HG03575 (cell line): ENCODE measurements around the gene SLAMF1.
"Not testable (repeated sequence)": the region's sequence is repeated elsewhere in the genome, so short reads cannot be mapped to it uniquely, and the experiment has no call there.

Source experiments
- ATAC-seq: cut with Tn5 transposase; IDR thresholded peaks from one replicate; pipeline ENCODE4 v1.9.1; 2021; ENCODE audit not compliant: unreplicated experiment, insufficient number of reproducible peaks, low FRiP score; ENCODE audit errors: extremely low read depth

SLAMF1 gene

DNA sequence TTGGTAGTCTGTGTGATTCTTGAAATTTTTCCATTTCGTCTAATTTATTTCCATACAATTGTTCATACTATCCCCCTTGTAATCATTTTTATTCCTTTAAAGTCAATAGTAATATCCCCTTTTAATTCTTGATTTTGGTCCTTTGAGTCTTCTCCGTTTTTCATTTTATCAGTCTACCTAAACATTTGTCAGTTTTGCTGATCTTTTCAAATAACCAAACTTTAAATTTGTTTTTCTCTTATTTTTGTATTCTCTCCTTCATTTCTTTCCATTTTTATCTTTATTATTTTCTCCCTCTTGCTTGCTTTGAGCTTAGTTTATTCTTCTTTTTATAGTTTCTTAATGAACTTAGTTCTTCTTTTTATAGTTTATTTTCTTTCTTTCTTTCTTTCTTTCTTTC is 21.1 kb upstream of the SLAMF1 start:
- no peak for ATAC-seq

DNA sequence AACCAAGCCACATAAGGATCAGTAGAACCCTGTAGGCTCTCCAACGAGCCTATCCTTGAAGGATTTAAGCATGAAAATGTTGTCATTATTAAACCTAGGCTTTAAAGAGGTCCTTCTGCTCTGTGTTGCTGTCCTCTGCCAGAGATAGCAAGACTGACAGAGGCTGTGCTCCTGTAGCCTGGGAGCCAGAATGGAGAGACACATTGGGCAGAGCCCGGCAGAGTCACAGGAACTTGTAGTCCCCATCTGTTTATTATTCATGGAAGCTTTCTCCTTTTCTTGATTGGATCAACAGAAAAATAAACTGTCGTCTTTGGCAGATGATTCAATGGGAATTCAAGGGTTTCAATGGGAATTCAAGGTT is 19.2 kb upstream of the SLAMF1 start:
- no peak for ATAC-seq

DNA sequence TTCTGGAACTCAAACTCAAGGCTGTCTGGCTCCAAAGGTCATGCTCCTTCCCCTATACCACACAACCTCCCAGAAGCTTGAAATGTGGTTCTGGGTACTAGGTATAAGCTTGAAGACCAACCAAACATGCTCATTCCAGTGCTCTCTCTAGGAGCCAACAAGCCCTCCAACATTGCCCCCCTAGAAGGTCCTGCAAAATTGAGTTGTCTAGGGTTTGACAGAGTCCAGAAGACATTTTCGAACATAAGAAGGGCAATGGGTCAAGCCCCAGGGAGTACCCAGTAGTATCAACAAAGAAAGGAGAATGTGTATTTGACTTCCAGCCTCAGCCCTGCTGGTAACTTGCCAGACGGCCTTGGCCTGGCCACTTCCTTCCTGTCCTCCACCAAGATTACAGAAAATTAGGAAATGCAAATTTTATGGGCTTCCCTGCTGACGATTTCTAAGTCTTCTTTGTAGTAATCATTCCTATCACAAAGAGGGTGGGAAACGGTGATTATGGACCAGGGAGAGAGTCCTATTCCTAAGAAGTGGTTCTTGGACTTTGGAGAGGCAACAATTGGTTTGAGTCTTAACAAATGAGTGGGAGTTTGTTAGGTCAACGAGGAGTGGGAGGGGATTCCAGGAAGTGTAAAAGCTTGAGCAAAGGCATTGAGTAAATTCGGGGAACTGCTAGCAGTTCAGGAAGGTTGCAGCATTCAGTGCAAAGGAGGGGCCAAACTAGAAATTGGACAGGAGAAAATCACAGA is 18.7 kb upstream of the SLAMF1 start:
- no peak for ATAC-seq

- ATAC-seq: no peak
Observed at GRCh38 chr1:160664573-160665051, 17.8 kb upstream of the SLAMF1 start.

- no peak for ATAC-seq
Observed at GRCh38 chr1:160662910-160663309, 16.1 kb upstream of the SLAMF1 start.

- ATAC-seq: no peak
Observed at GRCh38 chr1:160659566-160659965, 12.7 kb upstream of the SLAMF1 start.

GRCh38 chr1:160658814-160659193 is 12.0 kb upstream of the SLAMF1 start:
- no peak for ATAC-seq

DNA sequence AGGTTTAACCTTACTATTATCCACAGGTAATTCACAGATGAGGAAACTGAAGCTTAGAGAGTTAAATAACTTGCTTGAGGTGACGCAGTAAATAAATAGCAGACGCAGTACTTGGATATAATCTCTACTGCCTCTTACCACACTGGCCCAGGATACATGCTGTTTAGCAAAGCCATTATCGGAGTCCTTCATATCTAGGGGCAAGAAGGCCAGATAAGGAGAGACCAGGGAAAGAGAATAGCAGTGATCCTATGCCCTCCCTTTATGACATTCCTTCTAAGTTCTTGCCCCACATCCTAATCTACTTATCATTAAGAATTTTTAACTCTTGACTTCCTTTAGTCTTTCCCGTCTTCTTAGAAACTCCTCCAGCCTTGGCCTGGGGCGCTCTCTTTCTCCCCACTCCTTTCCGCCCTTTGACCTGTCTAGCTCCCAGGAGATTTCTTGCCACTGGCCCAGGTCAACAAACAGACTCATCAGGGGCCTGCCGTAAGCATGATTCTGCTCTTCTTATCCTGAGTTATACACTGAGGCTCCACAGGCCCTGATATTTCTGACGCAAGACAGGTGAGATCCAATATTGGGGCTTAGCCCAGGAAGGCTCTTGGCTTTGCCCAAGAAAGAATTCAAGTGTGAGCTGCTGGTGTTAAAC is 11.4 kb upstream of the SLAMF1 start:
- no peak for ATAC-seq

DNA sequence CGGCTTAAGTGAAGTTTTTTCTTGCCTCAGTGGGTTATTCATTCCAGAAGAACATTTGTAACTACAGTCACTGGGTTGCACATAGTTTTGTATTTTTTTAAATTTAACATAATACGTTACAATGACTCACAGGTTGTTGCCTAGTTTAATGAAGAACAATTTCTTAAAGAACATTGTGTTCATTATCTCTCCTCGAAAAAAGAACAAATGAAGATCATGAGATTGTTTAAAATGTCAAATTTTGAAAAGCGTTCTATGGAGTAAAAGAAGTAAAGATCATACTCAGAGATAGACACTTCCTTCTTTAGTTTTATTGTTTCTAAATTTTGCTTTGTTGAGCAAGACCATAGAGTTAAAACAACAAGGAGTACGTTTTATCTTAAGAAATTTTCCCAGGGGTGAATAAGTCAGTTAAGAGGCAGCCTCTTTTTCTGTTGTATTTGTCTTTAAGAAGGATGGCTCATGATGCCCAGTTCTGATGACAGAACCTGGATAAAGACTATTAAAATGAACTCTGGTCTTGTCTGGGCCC is 10.5 kb upstream of the SLAMF1 start:
- ATAC-seq: no peak

- ATAC-seq: no peak
Observed at GRCh38 chr1:160656737-160657136, 9.9 kb upstream of the SLAMF1 start.

DNA sequence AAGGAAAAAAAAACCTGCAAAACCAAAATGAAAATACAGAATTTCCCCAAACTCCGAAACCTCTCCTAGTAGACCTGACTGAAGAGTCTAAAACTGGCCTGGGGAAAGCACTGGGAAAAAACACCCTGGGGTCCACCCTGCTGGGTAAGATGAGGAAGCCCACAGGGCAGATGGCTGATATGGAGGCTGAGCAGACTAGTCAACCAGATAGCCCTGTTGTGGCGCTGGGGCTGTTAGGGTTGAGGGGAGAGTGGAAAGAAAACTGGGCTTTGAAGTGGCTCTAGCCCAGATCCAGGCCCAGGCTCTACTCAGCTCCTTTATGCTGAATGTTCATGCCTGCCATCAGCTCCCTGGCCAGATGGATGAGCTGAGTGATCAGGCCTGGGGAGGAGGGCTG is 6.8 kb upstream of the SLAMF1 start:
- no peak for ATAC-seq

GRCh38 chr1:160652924-160653619 is 6.2 kb upstream of the SLAMF1 start:
- no peak for ATAC-seq

DNA sequence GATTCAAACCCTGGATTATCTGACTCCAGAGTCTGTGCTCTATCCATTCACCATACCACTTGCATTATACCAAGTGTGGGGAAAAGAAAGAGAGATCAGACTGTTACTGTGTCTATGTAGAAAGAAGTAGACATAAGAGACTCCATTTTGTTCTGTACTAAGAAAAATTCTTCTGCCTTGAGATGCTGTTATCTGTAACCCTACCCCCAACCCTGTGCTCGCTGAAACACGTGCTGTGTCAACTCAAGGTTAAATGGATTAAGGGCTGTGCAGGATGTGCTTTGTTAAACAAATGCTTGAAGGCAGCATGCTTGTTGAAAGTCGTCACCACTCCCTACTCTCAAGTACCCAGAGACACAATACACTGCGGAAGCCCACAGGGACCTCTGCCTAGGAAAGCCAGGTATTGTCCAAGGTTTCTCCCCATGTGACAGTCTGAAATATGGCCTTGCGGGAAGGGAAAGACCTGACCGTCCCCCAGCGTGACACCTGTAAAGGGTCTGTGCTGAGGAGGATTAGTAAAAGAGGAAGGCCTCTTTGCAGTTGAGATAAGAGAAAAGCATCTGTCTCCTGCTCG is 5.3 kb upstream of the SLAMF1 start:
- ATAC-seq: not testable (repeated sequence)

- ATAC-seq: no peak
Observed at GRCh38 chr1:160651433-160652064, 4.7 kb upstream of the SLAMF1 start.

- no peak for ATAC-seq
Observed at GRCh38 chr1:160647329-160647720, 481 bp upstream of the SLAMF1 start.

GRCh38 chr1:160646180-160646579 is 664 bp downstream of the SLAMF1 start:
- ATAC-seq: no peak

DNA sequence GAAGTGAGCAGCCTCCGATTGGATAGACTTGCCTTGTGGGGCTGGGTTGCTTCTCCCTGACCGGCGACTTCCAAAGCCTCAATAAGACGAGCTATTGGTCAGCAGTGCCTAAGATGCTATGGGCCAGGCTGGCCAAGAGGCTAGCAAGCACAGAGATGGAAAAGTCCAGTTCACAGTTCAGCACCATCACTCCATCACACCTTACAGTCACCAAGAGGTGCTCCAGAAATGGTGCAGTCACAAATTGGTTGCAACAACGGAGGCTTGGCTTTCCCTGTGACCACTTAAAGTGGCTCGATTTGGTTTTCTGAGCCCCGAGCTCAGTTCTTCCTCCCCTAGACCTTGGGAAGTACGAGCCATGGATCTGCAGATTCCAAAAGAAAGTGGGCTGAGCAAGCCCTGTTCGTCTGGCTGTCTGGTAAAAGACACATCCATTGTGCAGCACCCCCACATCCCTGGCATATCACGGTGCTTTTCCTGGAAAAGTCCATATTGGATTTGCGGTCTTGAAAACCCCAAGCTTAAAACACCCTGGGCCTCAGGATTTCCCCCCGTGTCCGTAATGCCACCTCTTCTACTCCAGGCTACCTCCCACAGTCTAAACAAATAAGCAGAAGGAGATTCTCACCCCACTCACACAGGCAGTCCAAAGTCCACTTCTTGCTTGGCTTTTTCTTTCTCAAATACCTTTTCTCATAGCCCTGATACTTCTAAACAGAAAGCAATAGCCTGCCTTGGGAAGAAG is 1.3 kb downstream of the SLAMF1 start:
- no peak for ATAC-seq

DNA sequence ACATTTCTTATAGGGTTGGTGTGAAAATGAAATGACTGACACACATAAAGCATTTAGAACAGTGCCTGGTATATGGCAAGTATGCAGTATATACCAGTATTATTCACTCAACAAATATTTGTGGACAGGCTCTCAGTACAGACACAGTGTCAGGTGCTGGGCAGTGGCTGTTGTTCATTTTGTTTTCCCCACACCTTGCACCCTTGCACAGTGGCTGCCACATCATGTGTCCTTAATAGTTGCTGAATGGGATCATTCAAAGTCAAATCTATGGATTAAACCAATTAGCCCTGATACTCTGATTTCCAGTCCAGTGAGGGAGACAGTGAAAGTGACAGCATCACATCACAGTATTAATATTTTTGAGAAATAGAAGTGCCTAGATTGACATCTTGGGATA is 2.4 kb downstream of the SLAMF1 start:
- no peak for ATAC-seq

DNA sequence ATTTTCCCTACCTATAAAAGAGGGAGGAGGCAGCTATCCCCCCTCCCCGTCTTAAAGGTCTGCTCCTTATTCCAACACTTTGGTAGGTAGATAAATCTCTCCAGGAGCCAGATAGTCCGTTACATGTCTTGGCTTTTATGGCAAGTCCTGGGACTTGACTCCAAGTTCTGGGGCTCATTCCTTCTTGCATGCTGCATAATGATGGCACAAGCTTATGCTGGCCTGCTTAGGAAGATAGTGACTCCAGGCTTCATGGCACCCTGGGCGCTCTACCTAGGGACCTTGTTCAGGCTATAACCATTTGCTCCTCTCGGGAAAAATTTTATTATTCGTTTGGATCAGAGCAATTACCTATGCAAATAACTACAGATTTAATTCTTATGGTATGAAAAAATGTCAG is 3.7 kb downstream of the SLAMF1 start:
- ATAC-seq: no peak
